Naive B cell (primary cell): ENCODE results near the gene PLEKHO1. TPM values are rescaled to one million over a fixed set of nuclear protein-coding genes. Genes with fewer than 3 reads are reported as not detected.
A peak's percentile ranks its signal among the peaks of the same experiment; 100 is the strongest.

Experiments
- ATAC-seq, 2 donors: fragments of 150-1000 bp; cut with Tn5 transposase; 2 replicates each; pipeline ENCODE4 v1.10.0; 2021; ENCODE audit warnings: low read depth in 2 of 2, mild to moderate bottlenecking in 2 of 2, moderate library complexity in 2 of 2
- DNase-seq: peaks from one replicate; pipeline ENCODE4 v3.0.0; 2022
- H3K27ac Mint-ChIP-seq, 6 donors: one replicate each; pipeline ENCODE4 v1.8.0; 2020 to 2022; ENCODE audit warnings: mild to moderate bottlenecking in 6 of 6, mixed read lengths in 6 of 6, moderate library complexity in 5 of 6, inconsistent platforms in 2 of 6
- H3K27me3 Mint-ChIP-seq, 3 donors: one replicate each; pipeline ENCODE4 v1.8.0; 2021 to 2022; ENCODE audit warnings: mixed read lengths in 3 of 3, mild to moderate bottlenecking in 1 of 3
- H3K36me3 Mint-ChIP-seq, 2 donors: one replicate each; pipeline ENCODE4 v1.8.0; 2020 to 2022; ENCODE audit warnings: mixed read lengths in 2 of 2, inconsistent platforms in 1 of 2, mild to moderate bottlenecking in 1 of 2
- H3K4me1 Mint-ChIP-seq, 3 donors: one replicate each; pipeline ENCODE4 v1.8.0; 2020 to 2022; ENCODE audit warnings: mixed read lengths in 3 of 3, inconsistent platforms in 1 of 3, mild to moderate bottlenecking in 1 of 3, moderate library complexity in 1 of 3
- H3K4me3 Mint-ChIP-seq, 8 donors: one replicate each; pipeline ENCODE4 v1.8.0; 2020 to 2022; ENCODE audit warnings: mild to moderate bottlenecking in 8 of 8, mixed read lengths in 8 of 8, moderate library complexity in 8 of 8, inconsistent platforms in 2 of 8
- H3K9me3 Mint-ChIP-seq, 7 donors: one replicate each; pipeline ENCODE4 v1.8.0; 2020 to 2022; ENCODE audit warnings: mixed read lengths in 7 of 7, mild to moderate bottlenecking in 5 of 7, inconsistent platforms in 2 of 7, moderate library complexity in 1 of 7
- polyA plus RNA-seq, 6 donors: library from polyadenylated mRNA; unstranded; fragments of 300-500 nt; fragmentation: Illumina TruSeq; gene quantifications; one replicate each; pipeline ENCODE4 v1.2.3, GENCODE V29; 2021; ENCODE audit warnings: low read depth in 6 of 6

Gene PLEKHO1, protein sequence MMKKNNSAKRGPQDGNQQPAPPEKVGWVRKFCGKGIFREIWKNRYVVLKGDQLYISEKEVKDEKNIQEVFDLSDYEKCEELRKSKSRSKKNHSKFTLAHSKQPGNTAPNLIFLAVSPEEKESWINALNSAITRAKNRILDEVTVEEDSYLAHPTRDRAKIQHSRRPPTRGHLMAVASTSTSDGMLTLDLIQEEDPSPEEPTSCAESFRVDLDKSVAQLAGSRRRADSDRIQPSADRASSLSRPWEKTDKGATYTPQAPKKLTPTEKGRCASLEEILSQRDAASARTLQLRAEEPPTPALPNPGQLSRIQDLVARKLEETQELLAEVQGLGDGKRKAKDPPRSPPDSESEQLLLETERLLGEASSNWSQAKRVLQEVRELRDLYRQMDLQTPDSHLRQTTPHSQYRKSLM
- polyA plus RNA-seq = 10 to 100 TPM; 64.9 to 97.5 (median 84.0) TPM

GRCh38 chr1:150149271-150150132 lies at the start of gene PLEKHO1:
PLEKHO1 (plus strand) TSS chr1:150149916; CDS start chr1:150150258, 342 bp downstream.
- H3K27me3 Mint-ChIP-seq = no peaks in the 10 kb centered on the region
- peak within 1 kb of the TSS; percentile 97 to 99 (median 98) for H3K27ac Mint-ChIP-seq
- peak within 1 kb of the TSS; percentile 96 to 100 (median 98) for H3K4me3 Mint-ChIP-seq
- no peaks in the 10 kb centered on the region for H3K9me3 Mint-ChIP-seq
- peaks cover 61 to 69% (median 66%) of the 10 kb centered on the region in 3 donors for H3K4me1 Mint-ChIP-seq
- peak; percentile 79 for DNase-seq
- H3K36me3 Mint-ChIP-seq = peaks cover 24 to 26% of the 10 kb centered on the region in 2 donors
- peak; percentile 77 for ATAC-seq

DNA sequence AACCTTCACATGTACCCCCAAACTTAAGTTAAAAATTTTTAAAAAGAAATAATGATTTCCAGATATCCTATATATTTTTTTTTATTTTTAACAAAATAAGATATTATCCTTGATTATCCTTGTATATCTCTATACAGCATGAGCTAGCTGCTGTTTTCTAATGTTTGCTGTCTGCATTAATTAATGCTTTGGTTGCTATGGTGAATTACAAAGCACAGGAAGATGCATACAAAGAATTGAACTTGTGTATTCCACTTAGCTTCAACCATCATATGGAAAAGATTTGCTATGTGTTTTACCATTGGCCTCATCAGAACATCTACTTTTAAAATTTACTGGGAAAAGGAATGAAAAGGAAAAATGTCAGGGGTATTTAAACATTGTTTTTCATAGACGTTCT lies 46.7 kb upstream of the PLEKHO1 start:
- no peak overlapping the region for H3K27ac Mint-ChIP-seq
- no peak overlapping the region for H3K4me3 Mint-ChIP-seq
- peaks cover 11 to 23% (median 17%) of the 10 kb centered on the region in 3 donors for H3K4me1 Mint-ChIP-seq
- H3K27me3 Mint-ChIP-seq = no peaks in the 10 kb centered on the region
- DNase-seq = no peak
- peaks cover 0 to 10% of the 10 kb centered on the region in 2 donors for H3K36me3 Mint-ChIP-seq
- H3K9me3 Mint-ChIP-seq = peaks cover 0 to 2% (median 0%) of the 10 kb centered on the region in 7 donors
- ATAC-seq = no peak

DNA sequence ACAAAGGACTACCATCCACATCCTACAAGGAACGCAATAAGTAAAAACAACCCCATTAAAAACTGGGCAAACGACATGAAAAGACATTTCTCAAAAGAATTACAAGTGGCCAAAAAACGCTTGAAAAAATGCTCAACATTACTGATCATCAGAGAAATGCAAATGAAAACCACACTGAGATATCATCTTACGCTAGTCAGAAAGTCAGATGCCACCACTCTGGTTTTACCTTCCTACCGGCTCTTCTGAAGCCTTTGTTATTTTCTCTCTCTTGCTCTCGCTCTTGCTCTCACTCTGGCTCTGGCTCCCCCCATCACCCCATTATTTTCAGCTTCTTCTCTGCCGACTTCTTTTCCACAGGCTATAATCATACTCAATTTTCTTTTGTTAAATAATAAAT lies 43.4 kb upstream of the PLEKHO1 start:
- no peaks in the 10 kb centered on the region for H3K27me3 Mint-ChIP-seq
- H3K36me3 Mint-ChIP-seq = peaks cover 5 to 9% of the 10 kb centered on the region in 2 donors
- no peak overlapping the region for H3K4me3 Mint-ChIP-seq
- H3K27ac Mint-ChIP-seq = peak overlapping the region in 3 of 6 donors; percentile 8 to 49 (median 24)
- H3K4me1 Mint-ChIP-seq = peaks cover 30 to 33% (median 32%) of the 10 kb centered on the region in 3 donors
- ATAC-seq = no peak
- no peak for DNase-seq
- peaks cover 0 to 2% (median 0%) of the 10 kb centered on the region in 7 donors for H3K9me3 Mint-ChIP-seq

- no peaks in the 10 kb centered on the region for H3K27me3 Mint-ChIP-seq
- H3K4me3 Mint-ChIP-seq = peak overlapping the region; percentile 48 to 79 (median 66)
- peaks cover 8 to 14% of the 10 kb centered on the region in 2 donors for H3K36me3 Mint-ChIP-seq
- peak overlapping the region in 5 of 6 donors; percentile 57 to 93 (median 87) for H3K27ac Mint-ChIP-seq
- ATAC-seq (peak; percentile 75 to 79), DNase-seq (peak; percentile 11)
- H3K9me3 Mint-ChIP-seq = peaks cover 0 to 7% (median 0%) of the 10 kb centered on the region in 7 donors
- peaks cover 28 to 33% (median 29%) of the 10 kb centered on the region in 3 donors for H3K4me1 Mint-ChIP-seq
These were observed 40.1 kb upstream of the PLEKHO1 start for GRCh38 chr1:150109586-150109985.

DNA sequence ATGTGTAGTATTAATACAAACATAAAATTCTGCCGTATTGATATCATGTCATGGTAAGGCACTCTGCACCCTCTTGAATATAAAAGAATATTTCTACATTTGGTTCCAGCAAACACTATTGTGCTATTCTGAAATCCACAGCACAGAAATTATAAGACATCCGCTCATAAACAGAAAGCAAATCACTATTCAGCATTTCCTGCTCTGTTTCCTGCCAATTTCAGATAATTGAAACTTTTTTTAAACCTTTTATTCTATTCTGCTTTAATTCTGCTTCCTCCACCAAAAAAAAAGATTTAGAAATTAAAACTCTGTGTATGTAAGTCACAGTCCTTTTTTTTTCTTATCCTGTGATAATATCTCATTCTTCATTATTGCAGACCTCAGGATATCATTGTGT lies 39.6 kb upstream of the PLEKHO1 start:
- H3K36me3 Mint-ChIP-seq = peaks cover 13 to 14% of the 10 kb centered on the region in 2 donors
- DNase-seq = no peak
- H3K4me1 Mint-ChIP-seq = peaks cover 28 to 33% (median 29%) of the 10 kb centered on the region in 3 donors
- H3K27me3 Mint-ChIP-seq = no peaks in the 10 kb centered on the region
- peak overlapping the region; percentile 1 to 93 (median 84) for H3K27ac Mint-ChIP-seq
- ATAC-seq = peak; percentile 28 to 37
- H3K9me3 Mint-ChIP-seq = peaks cover 2 to 9% (median 3%) of the 10 kb centered on the region in 7 donors
- peak overlapping the region; percentile 48 to 84 (median 72) for H3K4me3 Mint-ChIP-seq

- Mint-ChIP-seq H3K27me3 (no peaks in the 10 kb centered on the region), H3K36me3 (peaks cover 21 to 23% of the 10 kb centered on the region in 2 donors), H3K4me1 (peaks cover 28 to 32% (median 29%) of the 10 kb centered on the region in 3 donors), H3K9me3 (peaks cover 4 to 14% (median 10%) of the 10 kb centered on the region in 7 donors), H3K4me3 (no peak overlapping the region), H3K27ac (no peak overlapping the region)
- no peak for ATAC-seq
- no peak for DNase-seq
These were observed 38.0 kb upstream of the PLEKHO1 start for GRCh38 chr1:150111670-150112069.

GRCh38 chr1:150115121-150115520 lies 34.6 kb upstream of the PLEKHO1 start:
- ATAC-seq = no peak
- Mint-ChIP-seq H3K27me3 (no peaks in the 10 kb centered on the region), H3K4me1 (peaks cover 10 to 13% (median 11%) of the 10 kb centered on the region in 3 donors), H3K36me3 (peaks cover 21 to 23% of the 10 kb centered on the region in 2 donors), H3K4me3 (no peak overlapping the region), H3K27ac (no peak overlapping the region), H3K9me3 (peaks cover 4 to 14% (median 10%) of the 10 kb centered on the region in 7 donors)
- no peak for DNase-seq

GRCh38 chr1:150118716-150119115 lies 31.0 kb upstream of the PLEKHO1 start:
- no peaks in the 10 kb centered on the region for H3K27me3 Mint-ChIP-seq
- DNase-seq (no peak), ATAC-seq (no peak)
- no peak overlapping the region for H3K4me3 Mint-ChIP-seq
- H3K9me3 Mint-ChIP-seq = peaks cover 4 to 14% (median 10%) of the 10 kb centered on the region in 7 donors
- H3K27ac Mint-ChIP-seq = peak overlapping the region in 1 of 6 donors; percentile 59
- H3K4me1 Mint-ChIP-seq = peaks cover 0 to 7% (median 7%) of the 10 kb centered on the region in 3 donors
- peaks cover 21 to 29% of the 10 kb centered on the region in 2 donors for H3K36me3 Mint-ChIP-seq

DNA sequence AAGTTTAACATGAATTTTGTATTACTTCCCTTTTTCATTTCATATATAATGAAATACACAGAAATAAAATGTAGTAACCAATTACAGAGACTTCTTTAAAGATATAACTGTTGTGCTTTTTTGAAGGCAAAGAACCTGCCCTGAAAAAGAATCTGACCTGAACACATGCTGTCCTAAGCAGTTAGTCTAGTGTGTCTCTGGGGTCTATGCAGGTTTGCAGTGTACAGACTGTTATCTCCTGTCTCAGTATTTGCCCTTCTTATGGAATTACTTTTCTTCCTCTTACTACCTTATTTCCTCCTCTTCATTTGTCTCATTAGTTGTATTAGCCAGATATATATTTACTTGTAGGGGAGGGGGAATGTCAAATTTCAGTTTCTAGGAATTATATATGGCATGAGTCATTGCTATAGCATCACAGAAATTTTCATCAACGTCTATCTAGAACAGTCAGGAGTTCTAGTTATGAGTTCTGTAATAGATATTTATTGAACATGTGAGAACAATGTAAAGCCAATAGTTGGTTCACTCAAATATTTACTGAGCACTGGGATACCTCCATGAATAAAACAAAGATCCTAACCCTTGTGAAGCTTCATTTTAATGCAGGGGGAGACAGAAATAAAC lies 28.4 kb upstream of the PLEKHO1 start:
- Mint-ChIP-seq H3K4me3 (peak overlapping the region in 2 of 8 donors; percentile 3 to 61), H3K27me3 (no peaks in the 10 kb centered on the region), H3K9me3 (no peaks in the 10 kb centered on the region), H3K36me3 (peaks cover 4 to 16% of the 10 kb centered on the region in 2 donors), H3K27ac (peak overlapping the region in 4 of 6 donors; percentile 6 to 75 (median 54)), H3K4me1 (peaks cover 0 to 7% (median 7%) of the 10 kb centered on the region in 3 donors)
- DNase-seq (no peak), ATAC-seq (no peak)

- H3K4me1 Mint-ChIP-seq = peaks cover 0 to 13% (median 5%) of the 10 kb centered on the region in 3 donors
- DNase-seq = no peak
- H3K27ac Mint-ChIP-seq = peak overlapping the region in 1 of 6 donors; percentile 94
- no peaks in the 10 kb centered on the region for H3K9me3 Mint-ChIP-seq
- H3K4me3 Mint-ChIP-seq = no peak overlapping the region
- ATAC-seq = no peak
- H3K36me3 Mint-ChIP-seq = peaks cover 9 to 15% of the 10 kb centered on the region in 2 donors
- H3K27me3 Mint-ChIP-seq = no peaks in the 10 kb centered on the region
These were observed 22.9 kb upstream of the PLEKHO1 start for GRCh38 chr1:150126811-150127210.

DNA sequence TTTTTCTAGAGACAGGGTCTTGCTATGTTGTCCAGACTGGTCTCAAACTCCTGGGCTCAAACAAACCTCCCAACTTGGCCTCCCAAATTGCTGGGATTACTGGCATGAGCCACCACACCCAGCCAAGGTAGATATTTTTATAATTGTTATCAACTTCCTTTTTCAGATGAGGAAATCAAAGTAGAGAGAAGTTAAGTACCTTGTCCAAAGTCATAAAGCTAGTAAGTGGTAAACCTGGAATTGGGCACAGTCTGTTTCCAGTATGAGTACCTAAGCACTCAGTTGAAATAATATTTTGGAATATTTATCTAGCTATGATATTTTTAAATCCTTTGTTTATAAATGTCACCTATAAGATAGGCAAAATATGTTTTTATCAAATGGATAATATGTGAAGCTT lies 22.3 kb upstream of the PLEKHO1 start:
- no peaks in the 10 kb centered on the region for H3K27me3 Mint-ChIP-seq
- peaks cover 1 to 13% (median 5%) of the 10 kb centered on the region in 3 donors for H3K4me1 Mint-ChIP-seq

GRCh38 chr1:150127868-150128267 lies 21.8 kb upstream of the PLEKHO1 start:
- peaks cover 4 to 8% of the 10 kb centered on the region in 2 donors for H3K36me3 Mint-ChIP-seq
- H3K27me3 Mint-ChIP-seq = no peaks in the 10 kb centered on the region
- no peaks in the 10 kb centered on the region for H3K9me3 Mint-ChIP-seq
- ATAC-seq (no peak), DNase-seq (no peak)
- peak overlapping the region in 2 of 6 donors; percentile 14 to 26 for H3K27ac Mint-ChIP-seq
- peak overlapping the region in 3 of 8 donors; percentile 20 to 68 (median 49) for H3K4me3 Mint-ChIP-seq
- H3K4me1 Mint-ChIP-seq = peaks cover 4 to 13% (median 5%) of the 10 kb centered on the region in 3 donors

More for the DNA sequence above, 22.3 kb upstream of the PLEKHO1 start:
- DNase-seq (no peak), ATAC-seq (no peak)
- H3K27ac Mint-ChIP-seq = peak overlapping the region in 4 of 6 donors; percentile 14 to 94 (median 58)
- no peaks in the 10 kb centered on the region for H3K9me3 Mint-ChIP-seq
- H3K4me3 Mint-ChIP-seq = peak overlapping the region in 4 of 8 donors; percentile 20 to 68 (median 56)
- H3K36me3 Mint-ChIP-seq = peaks cover 8 to 9% of the 10 kb centered on the region in 2 donors
